H1 (cell line): ENCODE data around the gene SMPX. TPM values are rescaled to one million over a fixed set of nuclear protein-coding genes. Genes with fewer than 3 reads are reported as not detected.

Experiments used
- CTCF ChIA-PET: fragments of 300-600 bp; sonication (Branson Sonifier 250); formaldehyde crosslinking; loops from one replicate; lab custom pipeline; 2021; ENCODE audit not compliant: partially characterized antibody; lab: Charles Lee
- POLR2A ChIA-PET: fragments of 300-600 bp; sonication (Branson Sonifier 250); formaldehyde crosslinking; loops from one replicate; lab custom pipeline; 2021; ENCODE audit warnings: inconsistent platforms; ENCODE audit not compliant: partially characterized antibody; lab: Charles Lee
- DNase-seq, 2 experiments: peaks; one replicate each; pipeline versions ENCODE4 v3.0.0 to v3.0.0-alpha.2; 2010 to 2022; ENCODE audit warnings: low spot score in 2 of 2, low read depth in 1 of 2, mixed read lengths in 1 of 2
- FAIRE-seq: peaks from 2 replicates; lab custom pipeline; 2011; peaks lifted over from hg19 to GRCh38; lab: Jason Lieb, UNC
- H2AFZ ChIP-seq: 2 replicates; pipeline ENCODE4 v1.8.1; 2012; ENCODE audit warnings: low read length, inconsistent platforms
- H2AK5ac ChIP-seq: 2 replicates; pipeline ENCODE4 v1.6.1; 2013; ENCODE audit warnings: low read depth, low read length
- H2BK120ac ChIP-seq: replicated peaks from 2 replicates; pipeline ENCODE3; 2013; ENCODE audit warnings: low read depth, low read length, inconsistent platforms
- H2BK12ac ChIP-seq: 2 replicates; pipeline ENCODE4 v1.6.1; 2013; ENCODE audit warnings: low read depth, low read length
- H2BK15ac ChIP-seq: 2 replicates; pipeline ENCODE4 v1.6.1; 2013; ENCODE audit warnings: low read length
- H2BK20ac ChIP-seq: 2 replicates; pipeline ENCODE4 v1.6.1; 2013; ENCODE audit warnings: low read length
- H2BK5ac ChIP-seq: 2 replicates; pipeline ENCODE4 v1.6.1; 2013; ENCODE audit warnings: low read depth, low read length
- H3K14ac ChIP-seq: 2 replicates; pipeline ENCODE4 v1.6.1; 2013; ENCODE audit warnings: inconsistent platforms; ENCODE audit not compliant: insufficient read length
- H3K18ac ChIP-seq: 2 replicates; pipeline ENCODE4 v1.6.1; 2013; ENCODE audit warnings: low read length; ENCODE audit errors: extremely low read depth
- H3K23ac ChIP-seq: 2 replicates; pipeline ENCODE4 v1.6.1; 2013; ENCODE audit warnings: inconsistent platforms; ENCODE audit not compliant: insufficient read length
- H3K23me2 ChIP-seq: 2 replicates; pipeline ENCODE4 v1.6.1; 2013; ENCODE audit warnings: low read depth, low read length
- H3K27ac ChIP-seq: 2 replicates; pipeline ENCODE4 v1.6.1; 2011; ENCODE audit warnings: low read depth, low read length, inconsistent platforms
- H3K27me3 ChIP-seq, 4 experiments: replicated peaks in 1 of 4; 1 replicate in 1 of 4; 2 replicates in 3 of 4; pipeline versions ENCODE4 v1.6.1 to v1.8.1; 2011 to 2013; ENCODE audit warnings: low read length in 3 of 4, mild to moderate bottlenecking in 3 of 4, inconsistent platforms in 2 of 4, mixed read lengths in 2 of 4, moderate library complexity in 1 of 4; ENCODE audit not compliant: control insufficient read depth in 3 of 4, insufficient read depth in 3 of 4; ENCODE audit errors: extremely low read depth in 1 of 4
- H3K36me3 ChIP-seq, 4 experiments: 2 replicates each; pipeline versions ENCODE4 v1.6.1 to v1.8.1; 2011 to 2013; ENCODE audit warnings: mild to moderate bottlenecking in 4 of 4, low read length in 3 of 4, moderate library complexity in 2 of 4, control low read depth in 1 of 4, inconsistent platforms in 1 of 4; ENCODE audit not compliant: insufficient read depth in 4 of 4, control insufficient read depth in 2 of 4
- H3K4ac ChIP-seq: replicated peaks from 2 replicates; pipeline ENCODE3; 2013; ENCODE audit warnings: low read length, low read depth, mixed read lengths, inconsistent platforms; ENCODE audit not compliant: insufficient read length
- H3K4me1 ChIP-seq, 4 experiments: replicated peaks in 1 of 4; 1 replicate in 1 of 4; 2 replicates in 3 of 4; pipeline versions ENCODE4 v1.6.1 to v1.8.1; 2011 to 2013; ENCODE audit warnings: low read length in 3 of 4, inconsistent platforms in 2 of 4, mixed read lengths in 1 of 4; ENCODE audit not compliant: insufficient read depth in 4 of 4, control insufficient read depth in 3 of 4
- H3K4me2 ChIP-seq, 2 experiments: 2 replicates each; pipeline versions ENCODE4 v1.6.1 to v1.8.1; 2011 to 2013; ENCODE audit warnings: low read depth in 2 of 2, low read length in 2 of 2, control low read depth in 1 of 2, inconsistent platforms in 1 of 2, mild to moderate bottlenecking in 1 of 2; ENCODE audit not compliant: insufficient read depth in 1 of 2
- H3K4me3 ChIP-seq, 4 experiments: fragments of 200-600, 300-600 bp in 1 of 4; sonication (generic), shearing (Covaris generic), sonication (Bioruptor Twin) in 1 of 4; 2 replicates each; pipeline versions ENCODE4 v1.5.1 to v1.8.1; 2011 to 2016; ENCODE audit warnings: low read length in 4 of 4, low read depth in 3 of 4, control low read depth in 2 of 4, inconsistent platforms in 2 of 4, mild to moderate bottlenecking in 2 of 4, mixed read lengths in 1 of 4, moderate library complexity in 1 of 4; ENCODE audit not compliant: insufficient read depth in 2 of 4; ENCODE audit errors: extremely low read depth in 1 of 4
- H3K56ac ChIP-seq: replicated peaks from 2 replicates; pipeline ENCODE3; 2013; ENCODE audit warnings: low read depth, mild to moderate bottlenecking, mixed read lengths, low read length, inconsistent platforms; ENCODE audit not compliant: insufficient read length
- H3K79me1 ChIP-seq: 2 replicates; pipeline ENCODE4 v1.6.1; 2013; ENCODE audit warnings: low read depth, low read length, control low read depth
- H3K79me2 ChIP-seq, 2 experiments: 2 replicates each; pipeline versions ENCODE4 v1.6.1 to v1.8.1; 2012 to 2013; ENCODE audit warnings: low read length in 2 of 2, mild to moderate bottlenecking in 2 of 2, inconsistent platforms in 1 of 2; ENCODE audit not compliant: insufficient read depth in 2 of 2, control insufficient read depth in 1 of 2
- H3K9ac ChIP-seq, 4 experiments: replicated peaks in 1 of 4; 1 replicate in 1 of 4; 2 replicates in 3 of 4; pipeline versions ENCODE4 v1.6.1 to v1.8.1; 2011 to 2013; ENCODE audit warnings: low read depth in 3 of 4, low read length in 3 of 4, control low read depth in 2 of 4, mild to moderate bottlenecking in 2 of 4, moderate library complexity in 2 of 4, inconsistent platforms in 1 of 4; ENCODE audit errors: extremely low read depth in 1 of 4
- H3K9me3 ChIP-seq, 2 experiments: 2 replicates each; pipeline versions ENCODE4 v1.6.1 to v1.8.1; 2012 to 2013; ENCODE audit warnings: mild to moderate bottlenecking in 2 of 2, moderate library complexity in 2 of 2, control low read depth in 1 of 2, inconsistent platforms in 1 of 2, low read depth in 1 of 2, low read length in 1 of 2, mixed read lengths in 1 of 2; ENCODE audit not compliant: insufficient read depth in 2 of 2
- H4K20me1 ChIP-seq, 2 experiments: replicated peaks in 1 of 2; 2 replicates each; pipeline versions ENCODE3 to v1.8.1; 2011 to 2013; ENCODE audit warnings: inconsistent platforms in 2 of 2, low read length in 2 of 2, mild to moderate bottlenecking in 1 of 2; ENCODE audit not compliant: insufficient read depth in 2 of 2, control insufficient read depth in 1 of 2
- H4K5ac ChIP-seq: 2 replicates; pipeline ENCODE4 v1.6.1; 2013; ENCODE audit warnings: low read length, low read depth, mixed read lengths, inconsistent platforms; ENCODE audit not compliant: insufficient read length
- H4K8ac ChIP-seq: 2 replicates; pipeline ENCODE4 v1.8.0; 2013; ENCODE audit warnings: mild to moderate bottlenecking, moderate library complexity, low read length, inconsistent platforms; ENCODE audit not compliant: insufficient read depth; ENCODE audit errors: extremely low read depth
- H4K91ac ChIP-seq: replicated peaks from 2 replicates; pipeline ENCODE3; 2013; ENCODE audit warnings: low read length, mixed read lengths, inconsistent platforms; ENCODE audit not compliant: insufficient read length
- CBX5 ChIP-seq: fragments of 300-800, 300-1000 bp; sonication (generic); IDR thresholded peaks from 2 replicates; pipeline ENCODE4 v1.7.1; 2016; ENCODE audit warnings: antibody characterized with exemption, low read length, low read depth
- FOSL1 ChIP-seq: IDR thresholded peaks from 2 replicates; pipeline ENCODE4 v1.6.1; 2011; ENCODE audit warnings: mild to moderate bottlenecking, low read depth, low read length, moderate library complexity; ENCODE audit not compliant: insufficient read depth
- HDAC6 ChIP-seq: IDR thresholded peaks from one replicate; pipeline ENCODE4 v1.7.1; 2012; ENCODE audit warnings: low read depth, mild to moderate bottlenecking, inconsistent platforms, low read length, moderate library complexity
- KDM1A ChIP-seq: fragments of 200-600, 300-600 bp; sonication (generic); IDR thresholded peaks from 2 replicates; pipeline ENCODE4 v1.7.1; 2016; ENCODE audit warnings: mild to moderate bottlenecking, low read length, borderline replicate concordance
- KDM4A ChIP-seq: IDR thresholded peaks from one replicate; pipeline ENCODE4 v1.7.1; 2012; ENCODE audit warnings: low read depth, mild to moderate bottlenecking, moderate library complexity, low read length, inconsistent platforms; ENCODE audit not compliant: severe bottlenecking
- MAFK ChIP-seq: IDR thresholded peaks from 2 replicates; pipeline ENCODE4 v1.6.1; 2012; ENCODE audit warnings: low read depth, mild to moderate bottlenecking, improper control_type of control experiment, low read length
- MAX ChIP-seq: IDR thresholded peaks from 2 replicates; pipeline ENCODE4 v1.6.1; 2012; ENCODE audit warnings: inconsistent platforms
- NRF1 ChIP-seq: IDR thresholded peaks from 2 replicates; pipeline ENCODE4 v1.6.1; 2011; ENCODE audit warnings: mild to moderate bottlenecking, low read depth, low read length, improper control_type of control experiment
- RFX5 ChIP-seq: IDR thresholded peaks from 2 replicates; pipeline ENCODE4 v1.6.1; 2011; ENCODE audit warnings: low read depth, low read length, improper control_type of control experiment, borderline replicate concordance
- SP2 ChIP-seq: IDR thresholded peaks from 2 replicates; pipeline ENCODE4 v1.6.1; 2012; ENCODE audit warnings: mild to moderate bottlenecking, low read length, inconsistent platforms
- TAF1 ChIP-seq: IDR thresholded peaks from 2 replicates; pipeline ENCODE4 v1.6.1; 2011; ENCODE audit warnings: mild to moderate bottlenecking, low read depth, low read length
- TBP ChIP-seq: IDR thresholded peaks from 2 replicates; pipeline ENCODE4 v1.6.1; 2011; ENCODE audit warnings: low read depth, low read length, improper control_type of control experiment
- WGBS, 2 experiments: shearing (Covaris generic) in 1 of 2; methylation state at CpG; one replicate each; pipeline versions ENCODE4 v1.1.6 to v1.1.7; 2013 to 2015; ENCODE audit warnings: low lambda C conversion rate in 2 of 2, mixed read lengths in 2 of 2, inconsistent platforms in 1 of 2, low coverage in 1 of 2, missing lambda C conversion rate in 1 of 2; ENCODE audit not compliant: insufficient replicate concordance in 2 of 2, insufficient coverage in 1 of 2, insufficient read length in 1 of 2; ENCODE audit errors: extremely low coverage in 1 of 2, missing lambda C conversion rate in 1 of 2; 5-methylcytosine and 5-hydroxymethylcytosine counted together
- polyA plus RNA-seq, 7 experiments: library from polyadenylated mRNA; depleted of rRNA in 3 of 7; stranded (reverse) in 5 of 7; unstranded in 2 of 7; fragments of >200 nt in 5 of 7; fragments of 200-250 nt in 2 of 7; gene quantifications; 1 replicate in 5 of 7; 2 replicates in 1 of 7; 4 replicates in 1 of 7; pipeline versions ENCODE4 v1.2.1 to v1.2.3, GENCODE V29; 2011 to 2013; ENCODE audit warnings: missing spikeins in 2 of 7, mixed read lengths in 2 of 7
- total RNA-seq: library from RNA; stranded (reverse); fragmentation: NEBNext Ultra II Directional; extraction: Animal tissue kit (Norgen Biotek cat#: 25700); gene quantifications from 2 replicates; pipeline ENCODE4 v1.2.1, GENCODE V29; 2021

SMPX gene
- total and polyA plus RNA-seq, 2 of the 8 experiments (the other 6 are each of a cell fraction or from before 2014, with no cell fraction given), result not detected

GRCh38 chrX:21699136-21699535, 58.8 kb downstream of the SMPX start:
- WGBS, 2 experiments, result 98% methylated on average over 3 of the region's 3 CpGs; no CpG with 5 or more reads in 1 of the 2 experiments
- Histone ChIP-seq H2AFZ (no peak overlapping the region), H3K56ac (no peak overlapping the region), H2AK5ac (no peak overlapping the region), H3K9me3 (no peaks in the 10 kb centered on the region), H3K23ac (no peak overlapping the region), H3K27ac (no peak overlapping the region), H2BK20ac (no peak overlapping the region), H4K91ac (no peak overlapping the region), H3K14ac (no peak overlapping the region), H3K9ac (no peak overlapping the region), H3K23me2 (no peaks in the 10 kb centered on the region), H3K79me2 (no peaks in the 10 kb centered on the region), H3K4ac (no peak overlapping the region), H3K4me2 (no peak overlapping the region), H3K4me1 (no peaks in the 10 kb centered on the region), H4K8ac (no peak overlapping the region), H2BK15ac (no peak overlapping the region), H3K18ac (no peak overlapping the region), H3K79me1 (no peaks in the 10 kb centered on the region), H4K5ac (no peak overlapping the region), H3K27me3 (no peaks in the 10 kb centered on the region), H3K4me3 (no peak overlapping the region), H2BK12ac (no peak overlapping the region), H2BK5ac (no peak overlapping the region), H2BK120ac (no peak overlapping the region), H4K20me1 (no peaks in the 10 kb centered on the region), H3K36me3 (no peaks in the 10 kb centered on the region)
- ChIA-PET CTCF (no interaction called here), POLR2A (no interaction called here)
- TF ChIP-seq TBP, result no peak
- TF ChIP-seq MAX, result no peak
- TF ChIP-seq NRF1, result no peak
- TF ChIP-seq TAF1, result no peak
- TF ChIP-seq FOSL1, result no peak
- TF ChIP-seq HDAC6, result no peak
- no peak for TF ChIP-seq KDM4A
- no peak for TF ChIP-seq SP2
- TF ChIP-seq RFX5, result no peak
- TF ChIP-seq MAFK, result no peak
- no peak for TF ChIP-seq KDM1A
- TF ChIP-seq CBX5, result no peak
- FAIRE-seq, result no peak
- no peak for DNase-seq
